Measurements from ENCODE around the gene HYAL1.
"Not testable (repeated sequence)": the region's sequence is repeated elsewhere in the genome, so short reads cannot be mapped to it uniquely, and the experiment has no call there.

Gene HYAL1

DNA sequence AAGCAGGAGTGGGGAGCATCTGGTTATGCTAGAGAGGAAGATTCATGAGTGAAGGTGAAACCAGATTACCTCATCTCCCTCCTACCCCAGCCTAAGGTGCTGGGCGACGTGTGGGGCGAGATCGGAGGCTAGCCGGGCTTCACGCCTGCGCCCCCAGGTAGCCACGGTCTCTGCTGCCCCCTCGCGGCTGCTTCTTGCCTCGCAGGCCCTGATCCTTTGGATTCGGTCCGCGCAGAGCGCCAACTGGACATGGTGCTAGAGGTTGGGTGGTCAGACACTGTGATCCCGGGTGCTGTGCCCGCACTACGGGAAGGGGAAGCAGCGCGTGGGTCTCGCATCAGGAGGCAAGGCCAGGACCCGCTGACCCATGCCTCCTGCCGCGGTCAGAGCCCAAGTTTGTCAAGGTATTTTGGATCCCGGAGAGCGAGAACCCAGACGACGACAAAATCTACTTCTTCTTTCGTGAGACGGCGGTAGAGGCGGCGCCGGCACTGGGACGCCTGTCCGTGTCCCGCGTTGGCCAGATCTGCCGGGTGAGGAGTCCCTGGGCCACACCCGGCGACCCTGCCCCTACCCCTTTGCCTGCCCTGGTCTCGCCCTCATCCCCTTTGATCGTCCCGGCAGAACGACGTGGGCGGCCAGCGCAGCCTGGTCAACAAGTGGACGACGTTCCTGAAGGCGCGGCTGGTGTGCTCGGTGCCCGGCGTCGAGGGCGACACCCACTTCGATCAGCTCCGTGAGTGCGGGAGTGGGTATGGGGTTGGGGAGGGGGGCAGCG is 30.3 kb downstream of the HYAL1 start:
- peak; percentile 79 to 89 for DNase-seq (ENCODE audit: low read depth in 2 of 2)

DNA sequence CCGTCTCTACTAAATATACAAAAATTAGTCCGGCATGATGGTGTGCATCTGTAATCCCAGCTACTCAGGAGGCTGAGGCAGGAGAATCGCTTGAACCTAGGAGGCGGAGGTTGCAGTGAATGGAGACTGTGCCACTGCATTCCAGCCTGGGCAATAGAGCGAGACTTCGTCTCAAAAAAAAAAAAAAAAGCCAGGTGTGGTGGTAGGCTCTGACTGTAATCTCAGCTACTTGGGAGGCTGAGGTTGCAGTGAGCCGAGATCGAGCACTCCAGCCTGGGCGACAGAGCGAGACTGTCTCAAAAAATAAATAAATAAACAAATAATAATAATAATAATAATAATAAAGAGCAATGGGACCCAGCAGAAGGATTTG is 30.9 kb downstream of the HYAL1 start:
- DNase-seq (ENCODE audit: low read depth in 2 of 2): not testable (repeated sequence)

DNA sequence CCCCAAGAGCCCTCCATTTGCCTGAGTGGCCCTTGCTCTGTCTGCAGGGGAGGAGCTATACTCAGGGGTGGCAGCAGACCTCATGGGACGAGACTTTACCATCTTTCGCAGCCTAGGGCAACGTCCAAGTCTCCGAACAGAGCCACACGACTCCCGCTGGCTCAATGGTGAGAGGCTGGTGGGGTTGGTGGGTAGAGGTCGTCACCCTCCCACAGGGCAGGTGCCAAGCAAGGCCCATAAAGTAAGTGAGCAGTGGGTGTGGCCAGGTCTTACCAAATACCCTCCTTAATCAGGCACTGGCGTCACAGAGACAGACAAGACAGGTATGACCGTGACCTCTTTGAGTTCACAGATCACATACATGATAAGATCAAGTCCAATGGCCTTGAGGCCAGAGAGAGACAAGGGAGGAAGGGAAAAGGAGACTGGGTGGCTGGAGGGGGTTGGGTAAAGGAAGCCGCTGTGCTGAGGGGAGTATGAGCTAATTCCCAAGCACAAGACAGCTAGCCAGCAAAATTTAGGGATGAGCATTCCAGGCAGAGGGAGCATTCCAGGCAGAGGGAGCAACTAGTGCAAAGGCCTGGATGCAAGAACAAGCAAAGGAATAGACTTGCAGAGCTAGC is 31.9 kb downstream of the HYAL1 start:
- no peak for DNase-seq (ENCODE audit: low read depth in 2 of 2)

DNA sequence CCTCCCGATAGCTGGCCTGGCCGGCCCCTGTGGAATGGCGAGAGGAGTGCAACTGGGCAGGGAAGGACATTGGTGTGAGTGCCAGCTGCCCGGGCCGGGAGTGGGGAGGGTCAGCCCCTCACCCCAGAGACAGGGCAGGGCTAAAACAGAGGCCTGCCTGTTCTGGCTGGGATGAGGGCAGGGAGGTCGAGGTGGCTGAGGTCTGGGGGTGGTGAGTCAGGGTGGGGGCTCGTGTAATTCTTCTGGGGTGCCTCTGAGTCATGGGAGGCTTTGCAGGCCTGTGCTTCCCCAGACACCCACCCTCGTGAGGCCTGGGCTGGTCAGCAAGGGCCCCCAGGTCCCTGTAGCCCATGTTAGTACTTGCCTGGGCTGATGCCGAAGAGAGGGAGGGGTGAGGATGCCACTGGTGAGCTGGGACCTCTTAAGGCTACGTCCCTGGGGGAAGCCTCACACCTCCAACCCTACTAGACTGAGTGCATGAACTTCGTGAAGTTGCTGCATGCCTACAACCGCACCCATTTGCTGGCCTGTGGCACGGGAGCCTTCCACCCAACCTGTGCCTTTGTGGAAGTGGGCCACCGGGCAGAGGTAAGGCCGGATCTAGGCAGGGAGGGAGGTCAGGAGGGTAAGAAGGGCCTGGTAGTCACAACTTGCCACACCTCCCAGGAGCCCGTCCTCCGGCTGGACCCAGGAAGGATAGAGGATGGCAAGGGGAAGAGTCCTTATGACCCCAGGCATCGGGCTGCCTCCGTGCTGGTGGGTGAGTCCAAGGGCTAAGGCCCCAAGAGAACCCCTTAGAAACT is 32.8 kb downstream of the HYAL1 start:
- DNase-seq (ENCODE audit: low read depth in 2 of 2): no peak

DNA sequence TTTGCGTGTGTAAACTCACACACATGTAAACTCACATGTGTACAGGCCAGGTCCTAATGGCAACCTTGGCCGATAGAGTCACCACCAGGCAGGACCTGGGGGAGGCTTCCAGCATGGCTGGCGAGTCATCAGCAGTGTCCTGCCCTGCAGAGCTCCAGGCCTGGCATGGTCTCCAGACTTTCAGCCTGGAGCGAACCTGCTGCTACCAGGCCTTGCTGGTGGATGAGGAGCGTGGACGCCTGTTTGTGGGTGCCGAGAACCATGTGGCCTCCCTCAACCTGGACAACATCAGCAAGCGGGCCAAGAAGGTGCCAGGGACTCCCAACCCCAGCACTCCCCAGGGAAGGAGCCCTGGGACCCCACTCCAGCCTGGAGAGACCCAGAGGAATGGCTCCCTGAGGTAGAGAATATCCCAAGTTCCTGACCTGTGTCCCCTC is 33.4 kb downstream of the HYAL1 start:
- no peak for DNase-seq (ENCODE audit: low read depth in 2 of 2)

DNA sequence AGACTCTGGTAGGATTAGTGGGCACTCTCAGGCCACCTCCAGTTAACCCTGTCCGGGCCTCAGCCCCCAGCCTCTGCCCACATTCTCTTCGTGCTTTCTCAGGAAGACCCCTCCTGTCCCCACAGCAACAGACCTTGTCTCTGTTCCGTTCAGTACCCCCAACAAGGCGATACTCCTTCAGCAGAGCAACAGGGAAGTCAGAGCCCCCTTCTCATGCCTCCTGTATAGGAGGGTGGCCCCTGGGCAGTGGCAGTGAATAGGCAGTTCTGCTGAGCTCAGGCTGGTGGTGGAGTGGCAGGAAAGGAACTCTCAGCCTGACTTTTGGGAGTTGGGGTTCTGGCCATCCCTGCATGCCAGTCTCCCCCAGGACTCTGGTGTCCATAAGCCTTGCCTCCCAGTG is 33.9 kb downstream of the HYAL1 start:
- DNase-seq (ENCODE audit: low read depth in 2 of 2): no peak

DNA sequence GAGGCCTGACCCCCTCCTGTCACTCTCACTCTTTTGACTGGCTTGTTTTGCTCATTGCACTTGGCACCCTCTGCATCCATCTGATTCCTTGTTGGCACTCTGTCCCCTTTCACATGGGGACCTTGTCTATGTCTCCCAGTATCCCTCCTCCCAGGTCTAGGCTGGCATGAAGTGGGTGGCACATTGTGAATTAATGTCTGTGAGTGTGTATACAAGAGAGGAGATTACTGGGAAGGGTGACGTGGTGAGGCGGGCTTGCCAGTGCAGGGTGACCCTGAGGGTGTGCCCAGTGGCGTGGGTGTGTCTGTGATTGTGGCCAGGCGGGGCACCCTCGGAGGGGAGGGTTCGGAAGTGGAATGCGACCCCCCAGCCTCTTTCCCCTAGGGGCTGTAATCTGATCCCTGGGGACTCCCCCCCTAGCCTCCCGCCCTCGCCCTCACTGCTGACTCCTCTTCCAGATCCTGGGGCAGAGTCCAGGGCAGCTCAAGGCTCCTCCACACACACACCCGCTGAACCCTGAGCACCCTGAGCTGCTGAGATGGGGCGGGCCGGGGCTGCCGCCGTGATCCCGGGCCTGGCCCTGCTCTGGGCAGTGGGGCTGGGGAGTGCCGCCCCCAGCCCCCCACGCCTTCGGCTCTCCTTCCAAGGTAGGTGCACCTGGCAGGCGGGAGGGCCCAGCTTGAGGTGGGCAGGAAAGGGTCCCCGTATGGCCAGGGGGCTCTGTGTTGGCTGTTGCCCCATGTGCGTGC is 34.5 kb downstream of the HYAL1 start, which contains the start of gene SEMA3B:
Gene SEMA3B, plus strand, starts transcription at position 445 of the 749 bp plus-strand sequence. Its CDS starts 94 bp downstream, at position 539.
- no peak for DNase-seq (ENCODE audit: low read depth in 2 of 2)

DNA sequence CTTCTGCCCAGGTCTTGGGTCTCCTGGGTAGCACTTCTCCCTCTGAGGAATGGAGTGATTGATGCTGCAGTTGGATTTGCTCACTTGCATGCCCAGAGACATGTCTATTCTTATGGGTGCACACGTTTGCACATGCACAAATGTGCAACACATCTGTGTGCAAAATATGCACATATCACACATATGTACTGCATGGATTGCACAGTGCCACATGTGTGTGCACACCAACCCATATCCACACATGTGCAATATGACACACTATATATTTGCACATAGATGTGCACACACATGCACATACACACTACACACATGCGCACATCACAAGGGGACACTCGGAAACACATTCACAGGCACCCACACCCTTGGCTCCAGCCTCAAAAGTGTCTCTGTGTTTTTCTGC is 35.1 kb downstream of the HYAL1 start:
- no peak for DNase-seq (ENCODE audit: low read depth in 2 of 2)

DNA sequence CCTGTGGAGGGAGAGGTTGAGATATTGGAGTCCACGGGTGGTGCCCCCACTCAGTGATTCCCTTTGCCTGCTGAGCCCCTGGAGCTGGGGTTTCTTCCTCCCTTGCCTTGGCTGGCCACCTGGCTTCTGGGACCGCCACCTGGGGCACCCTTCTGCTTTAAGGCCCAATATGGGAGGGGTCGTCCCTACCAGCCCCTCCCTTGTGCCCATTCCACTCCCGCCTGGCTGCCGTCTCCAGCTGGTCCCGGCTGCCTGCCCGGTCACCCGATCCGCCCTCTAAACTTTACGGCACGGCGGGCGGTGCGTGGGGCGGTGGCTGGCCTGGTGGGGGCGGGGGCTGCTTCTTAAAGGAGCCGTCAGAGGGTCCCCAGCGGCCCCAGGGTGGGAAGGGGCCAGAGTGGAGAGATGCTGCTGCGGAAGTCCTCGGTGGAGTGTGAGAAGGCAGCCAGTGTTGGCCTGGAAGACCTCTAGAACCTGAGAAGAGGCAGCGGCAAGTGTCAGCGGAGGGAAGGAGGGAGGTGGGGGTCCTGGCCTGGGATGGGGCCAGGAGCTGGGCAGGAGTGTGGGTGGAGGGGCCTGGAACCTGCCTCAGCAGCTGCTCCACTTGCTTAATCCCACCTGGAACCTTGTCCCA is 36.0 kb downstream of the HYAL1 start:
- DNase-seq (ENCODE audit: low read depth in 2 of 2): no peak

DNA sequence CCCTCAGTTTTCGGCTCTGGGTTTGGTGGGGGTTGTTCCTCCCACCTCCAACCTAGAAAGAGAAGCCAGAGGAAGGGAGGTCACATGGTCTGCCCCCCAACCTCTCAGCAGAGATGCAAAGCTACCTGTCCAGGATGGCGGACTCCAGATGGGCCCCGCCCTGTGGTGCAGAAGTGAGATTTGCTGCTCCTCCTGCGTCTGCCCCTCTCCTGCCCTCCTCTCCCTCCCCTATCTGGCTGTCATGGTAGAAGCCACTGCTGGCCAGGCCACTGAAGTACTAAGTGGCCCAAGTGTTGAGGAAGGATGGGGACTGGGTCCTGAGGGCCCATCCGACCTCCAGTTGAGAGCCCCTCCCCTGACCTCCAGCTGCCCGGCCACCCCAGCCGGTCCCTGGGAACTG is 36.5 kb downstream of the HYAL1 start:
- DNase-seq (ENCODE audit: low read depth in 2 of 2): no peak

DNA sequence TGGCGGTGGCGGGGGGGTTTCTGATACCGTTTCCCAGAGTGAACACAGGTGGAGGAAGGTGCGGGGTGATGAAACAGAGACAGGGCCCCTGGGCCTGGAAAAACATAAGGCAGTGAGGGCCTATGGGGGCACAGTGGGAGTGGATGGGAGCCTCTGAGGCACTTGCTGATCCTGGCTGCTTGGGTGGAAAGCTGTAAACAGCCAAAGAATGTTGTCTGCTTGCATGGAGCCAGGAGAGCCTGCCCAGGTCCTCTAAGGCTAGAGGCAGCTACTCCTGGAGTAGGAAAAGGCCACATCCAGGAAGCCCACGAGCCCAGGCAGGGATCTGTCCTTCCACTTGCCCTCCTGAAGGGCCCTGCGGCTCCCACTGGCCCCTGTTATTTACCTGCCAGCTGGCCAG is 37.4 kb downstream of the HYAL1 start:
- DNase-seq (ENCODE audit: low read depth in 2 of 2): no peak

DNA sequence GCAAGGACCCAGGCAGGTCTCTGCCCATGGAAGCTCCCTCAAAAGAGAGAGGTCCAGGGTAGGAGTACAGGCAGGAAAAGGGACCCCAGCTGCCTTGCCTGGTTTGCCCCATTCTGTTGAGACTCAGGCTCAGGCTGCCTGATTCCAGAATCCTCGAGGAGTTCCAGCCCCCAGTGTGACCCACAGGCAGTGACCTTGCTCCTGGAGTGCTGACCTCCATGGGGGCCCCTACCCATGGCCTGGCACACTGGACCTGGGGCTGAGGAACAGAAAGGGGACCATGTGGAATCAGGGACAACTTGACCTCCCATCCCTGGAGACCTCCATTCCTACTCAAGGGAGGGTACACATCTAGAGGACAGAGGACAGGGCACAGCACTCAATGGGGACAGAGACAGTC is 37.8 kb downstream of the HYAL1 start:
- no peak for DNase-seq (ENCODE audit: low read depth in 2 of 2)

DNA sequence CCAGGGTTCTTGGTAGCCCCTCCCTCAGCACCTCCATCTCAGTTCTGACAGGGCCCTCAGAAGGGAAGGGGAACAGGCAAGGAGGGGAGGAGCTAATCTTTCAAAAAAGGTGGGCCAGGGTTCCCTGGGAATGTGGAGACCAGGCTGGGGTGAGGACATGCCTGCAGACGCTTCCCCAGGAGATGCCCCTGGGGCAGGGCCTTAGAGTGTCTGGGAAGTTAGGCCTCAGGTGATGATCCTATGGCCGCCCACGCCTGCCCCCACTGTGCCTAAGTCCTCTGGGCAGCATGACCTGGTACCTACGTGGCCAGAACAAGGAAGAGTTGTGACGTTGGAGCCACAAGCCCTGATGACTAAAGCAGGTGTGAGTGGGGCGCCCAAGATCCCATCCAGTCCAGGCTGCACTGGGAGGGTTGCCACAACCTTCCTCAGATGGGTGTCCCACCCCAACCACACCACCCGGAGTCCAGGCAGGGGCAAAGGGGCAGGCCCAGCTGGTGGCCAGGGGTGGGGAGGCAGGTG is 38.3 kb downstream of the HYAL1 start:
- no peak for DNase-seq (ENCODE audit: low read depth in 2 of 2)

DNA sequence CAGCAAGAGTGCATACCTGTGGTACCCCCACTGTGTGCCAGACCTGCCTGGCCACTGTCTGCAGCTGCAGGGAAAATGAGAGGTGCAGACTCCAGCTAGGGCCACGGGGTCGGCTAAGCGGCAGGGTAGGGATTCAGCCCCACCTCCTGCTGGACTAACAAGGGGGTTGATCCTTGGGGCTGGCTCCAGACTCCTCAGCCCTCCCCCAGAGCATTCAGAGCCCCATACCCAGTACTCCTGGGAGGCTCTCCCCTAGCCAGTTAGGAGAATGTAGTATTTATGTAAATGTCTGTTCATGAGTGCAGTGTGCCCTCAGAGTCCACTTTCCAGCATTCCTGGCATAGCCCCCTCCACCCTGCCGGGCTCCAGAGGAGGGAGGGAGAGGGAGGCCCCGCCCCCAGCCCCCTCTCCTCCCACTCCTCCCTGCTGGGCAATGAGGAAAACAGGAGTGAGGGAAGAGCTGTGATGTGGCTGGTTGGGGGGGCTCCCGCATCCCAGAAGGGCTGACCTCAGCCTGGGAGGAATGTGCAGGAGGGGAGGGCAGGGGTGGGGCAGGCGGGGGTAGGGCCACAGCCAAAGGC is 38.9 kb downstream of the HYAL1 start:
- DNase-seq (ENCODE audit: low read depth in 2 of 2): no peak

DNA sequence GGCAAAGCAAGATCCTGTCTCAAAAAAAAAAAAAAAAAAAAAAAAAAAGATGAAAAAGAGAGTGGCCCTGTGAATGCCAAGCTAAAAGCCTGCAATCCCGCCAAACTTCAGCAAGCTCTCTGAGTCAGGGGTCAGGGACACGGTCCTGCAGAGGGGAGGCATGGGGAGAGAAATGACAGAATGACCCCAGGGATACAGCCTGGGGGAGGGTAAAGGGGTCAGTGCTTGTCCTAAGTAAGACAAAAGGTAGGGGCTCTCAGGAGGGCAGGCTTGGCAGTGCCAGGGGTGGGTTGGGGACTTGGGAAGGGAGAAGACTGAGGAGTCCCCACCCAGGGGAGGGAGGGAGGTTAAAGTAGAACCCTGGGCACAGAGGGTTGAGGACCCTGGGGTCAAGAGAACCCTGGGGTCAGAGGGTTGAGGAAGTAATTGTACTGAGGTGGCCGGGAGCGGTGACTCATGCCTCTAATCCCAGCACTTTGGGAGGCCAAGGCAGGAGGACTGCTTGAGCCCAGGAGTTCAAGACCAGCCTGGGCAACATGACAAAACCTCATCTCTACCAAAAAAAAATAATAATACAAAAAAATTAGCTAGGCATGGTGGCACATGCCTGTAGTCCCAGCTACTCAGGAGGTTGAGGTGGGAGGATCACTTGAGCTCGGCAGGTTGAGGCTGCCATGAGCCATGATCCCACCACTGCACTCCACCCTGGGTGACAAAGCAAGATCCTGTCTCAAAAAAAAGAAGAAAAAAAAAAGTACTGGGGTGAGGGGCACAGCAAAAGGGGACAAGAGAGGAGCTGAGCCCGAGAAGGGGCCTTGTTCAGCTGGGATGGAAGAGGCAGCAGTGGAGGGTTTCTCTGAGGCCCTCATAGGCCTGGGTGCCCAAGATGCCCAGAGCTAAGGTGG is 39.6 kb downstream of the HYAL1 start:
- no peak for DNase-seq (ENCODE audit: low read depth in 2 of 2)

DNA sequence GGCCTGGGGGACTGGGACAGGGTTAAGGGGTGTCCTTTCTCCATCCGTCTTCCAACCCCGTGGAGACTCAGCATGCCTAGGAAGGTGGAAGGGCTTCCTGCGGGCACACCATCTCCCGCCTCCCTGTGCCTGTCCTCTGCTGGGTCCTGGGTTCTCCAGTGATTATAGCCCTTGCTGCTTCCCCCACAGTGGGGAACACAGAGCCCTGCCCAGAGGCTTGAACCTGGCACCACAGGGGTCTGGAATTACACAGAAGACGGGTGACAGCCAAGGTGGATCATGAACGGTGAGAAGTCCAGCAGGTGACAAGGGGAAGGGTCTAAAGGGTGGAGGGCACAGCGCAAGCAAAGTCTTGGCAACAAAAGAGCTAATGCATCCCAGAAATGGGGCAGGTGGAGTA is 40.6 kb downstream of the HYAL1 start:
- no peak for DNase-seq (ENCODE audit: low read depth in 2 of 2)

DNA sequence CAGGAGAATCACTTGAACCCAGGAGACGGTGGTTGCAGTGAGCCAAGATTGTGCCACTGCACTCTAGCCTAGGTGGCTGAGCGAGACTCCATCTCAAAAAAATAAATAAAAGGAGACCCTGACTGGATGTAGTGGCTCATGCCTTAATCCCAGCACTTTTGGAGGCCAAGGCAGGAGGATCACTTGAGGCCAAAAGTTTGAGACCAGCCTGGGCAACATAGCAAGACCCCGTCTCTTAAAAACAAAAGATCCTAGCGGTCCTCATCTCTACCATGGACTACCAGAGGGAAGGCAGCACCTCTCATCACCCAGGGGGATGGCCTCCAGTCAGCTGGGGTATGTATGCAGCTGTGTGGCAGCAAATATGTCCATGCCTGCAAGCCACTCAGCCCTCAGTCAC is 41.2 kb downstream of the HYAL1 start:
- DNase-seq (ENCODE audit: low read depth in 2 of 2): not testable (repeated sequence)

DNA sequence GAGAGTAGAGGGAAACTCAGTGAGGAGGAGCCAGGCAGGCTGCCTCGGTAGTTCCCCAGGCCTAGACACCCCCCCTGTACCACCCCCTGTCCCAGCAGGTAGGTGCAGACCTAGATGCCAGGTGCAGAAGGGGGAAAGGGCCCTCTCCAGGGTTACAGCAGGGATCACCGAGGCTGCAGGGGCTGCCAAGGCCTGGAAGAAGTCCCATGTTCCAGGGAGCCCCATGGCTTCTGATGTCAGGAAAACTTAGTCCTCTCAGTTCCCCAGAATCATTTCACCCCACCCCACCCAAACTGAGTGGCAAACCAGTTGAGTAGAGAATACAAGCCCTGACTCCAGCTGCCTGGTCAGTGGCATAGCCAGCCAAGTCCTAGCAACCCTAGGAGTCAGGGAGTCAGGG is 41.9 kb downstream of the HYAL1 start:
- no peak for DNase-seq (ENCODE audit: low read depth in 2 of 2)

DNA sequence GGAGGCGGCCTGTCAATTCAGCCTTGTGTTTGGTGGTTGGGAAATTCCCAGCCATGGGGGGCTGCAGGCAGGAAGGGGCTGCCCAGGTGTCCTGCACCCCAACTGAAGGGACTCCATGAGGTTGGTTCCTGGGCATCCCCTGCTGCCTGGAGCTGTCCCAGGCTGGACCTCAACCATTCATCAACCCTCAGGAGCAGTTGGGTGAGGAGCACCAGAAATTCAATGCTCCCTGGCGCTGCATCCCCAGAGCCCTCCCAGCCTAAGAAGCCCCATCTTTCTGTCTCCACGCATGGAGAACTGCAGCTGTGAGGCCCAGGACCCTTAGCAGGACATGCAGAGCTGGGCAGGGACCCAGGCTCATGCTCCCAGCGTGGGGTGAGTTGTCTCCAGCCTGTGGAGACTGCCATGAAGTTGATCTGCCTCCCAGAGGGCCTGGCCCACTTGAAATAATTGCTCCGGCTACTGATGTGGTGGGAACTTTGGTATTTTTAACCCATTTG is 42.4 kb downstream of the HYAL1 start:
- DNase-seq (ENCODE audit: low read depth in 2 of 2): no peak

Data from stimulated activated CD4-positive, alpha-beta T cell treated with anti-CD3 and anti-CD28 coated beads, Interleukin-15, amount 100 ng/mL, for 48 hours (primary cell).